ENCODE data around the gene PDRG1.

The PDRG1 gene

GRCh38 chr20:31951530-31952453, at the start of gene PDRG1:
Gene PDRG1, minus strand, starts transcription at chr20:31952046. Its CDS starts 85 bp downstream, at chr20:31951961.
- in situ Hi-C loops (cut with MboI; ENCODE audit: low sequenced_read_pairs), result no loop called here

- in situ Hi-C loops (cut with MboI; ENCODE audit: low sequenced_read_pairs), result no loop called here
Observed at GRCh38 chr20:31998246-31998645, 46.4 kb upstream of the PDRG1 start.

- in situ Hi-C loops (cut with MboI; ENCODE audit: low sequenced_read_pairs), result no loop called here
Observed at GRCh38 chr20:31996996-31997395, 45.1 kb upstream of the PDRG1 start.

- in situ Hi-C loops (cut with MboI; ENCODE audit: low sequenced_read_pairs), result no loop called here
Observed at GRCh38 chr20:31992086-31992485, 40.2 kb upstream of the PDRG1 start.

GRCh38 chr20:31991339-31991705, 39.5 kb upstream of the PDRG1 start:
- in situ Hi-C loops (cut with MboI; ENCODE audit: low sequenced_read_pairs), result no loop called here

GRCh38 chr20:31990641-31991338, 38.9 kb upstream of the PDRG1 start:
- in situ Hi-C loops (cut with MboI; ENCODE audit: low sequenced_read_pairs), result no loop called here

- in situ Hi-C loops (cut with MboI; ENCODE audit: low sequenced_read_pairs), result no loop called here
Observed at GRCh38 chr20:31989030-31989645, 37.3 kb upstream of the PDRG1 start.

- in situ Hi-C loops (cut with MboI; ENCODE audit: low sequenced_read_pairs), result no loop called here
Observed at GRCh38 chr20:31988430-31989015, 36.7 kb upstream of the PDRG1 start.

- in situ Hi-C loops (cut with MboI; ENCODE audit: low sequenced_read_pairs), result no loop called here
Observed at GRCh38 chr20:31987744-31988143, 35.9 kb upstream of the PDRG1 start.

- in situ Hi-C loops (cut with MboI; ENCODE audit: low sequenced_read_pairs), result no loop called here
Observed at GRCh38 chr20:31984981-31985471, 33.2 kb upstream of the PDRG1 start.

GRCh38 chr20:31981784-31982183, 29.9 kb upstream of the PDRG1 start:
- in situ Hi-C loops (cut with MboI; ENCODE audit: low sequenced_read_pairs), result no loop called here

- in situ Hi-C loops (cut with MboI; ENCODE audit: low sequenced_read_pairs), result no loop called here
Observed at GRCh38 chr20:31979713-31980426, 28.0 kb upstream of the PDRG1 start.

- in situ Hi-C loops (cut with MboI; ENCODE audit: low sequenced_read_pairs), result no loop called here
Observed at GRCh38 chr20:31977080-31977479, 25.2 kb upstream of the PDRG1 start.

GRCh38 chr20:31975874-31976273, 24.0 kb upstream of the PDRG1 start:
- in situ Hi-C loops (cut with MboI; ENCODE audit: low sequenced_read_pairs), result no loop called here

- in situ Hi-C loops (cut with MboI; ENCODE audit: low sequenced_read_pairs), result no loop called here
Observed at GRCh38 chr20:31974951-31975487, 23.2 kb upstream of the PDRG1 start.

- in situ Hi-C loops (cut with MboI; ENCODE audit: low sequenced_read_pairs), result no loop called here
Observed at GRCh38 chr20:31974296-31974695, 22.4 kb upstream of the PDRG1 start.

GRCh38 chr20:31972471-31973021, 20.7 kb upstream of the PDRG1 start:
- in situ Hi-C loops (cut with MboI; ENCODE audit: low sequenced_read_pairs), result no loop called here

- in situ Hi-C loops (cut with MboI; ENCODE audit: low sequenced_read_pairs), result no loop called here
Observed at GRCh38 chr20:31969991-31970390, 18.1 kb upstream of the PDRG1 start.

- in situ Hi-C loops (cut with MboI; ENCODE audit: low sequenced_read_pairs), result no loop called here
Observed at GRCh38 chr20:31968291-31969126, 16.7 kb upstream of the PDRG1 start.
